ENCODE results near the gene PACSIN3. TPM values are rescaled to one million over a fixed set of nuclear protein-coding genes. Genes with fewer than 3 reads are reported as not detected.

Gene PACSIN3
- total RNA-seq, 1 experiment from 2014 or later = 63.1 TPM

DNA sequence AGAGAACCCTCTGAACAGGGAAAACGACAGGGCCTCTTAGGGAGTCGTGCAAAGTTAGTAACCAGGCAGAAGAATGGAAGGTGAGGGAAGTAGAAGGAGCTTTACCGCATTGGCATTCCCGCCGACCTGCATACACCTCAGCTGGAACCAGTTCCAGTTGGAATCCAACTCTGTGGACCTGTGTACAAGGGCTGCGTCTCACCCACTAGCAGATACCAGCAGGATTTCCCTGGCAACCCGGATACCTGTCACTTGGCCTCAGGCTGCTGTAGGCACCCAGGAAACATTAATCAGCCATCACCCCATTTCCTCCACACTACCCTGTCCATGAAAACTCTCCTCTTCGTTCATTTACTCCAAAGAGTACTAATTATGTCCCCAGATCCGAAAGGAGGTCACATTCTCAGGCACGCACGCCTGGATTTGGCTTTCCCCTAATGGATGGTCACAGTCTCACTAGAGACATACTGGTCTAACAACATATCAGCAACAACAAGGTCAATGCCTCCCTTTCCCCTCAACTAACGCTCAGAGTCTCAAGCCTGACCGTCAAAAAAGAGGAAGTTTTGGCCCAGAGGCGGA lies 10.4 kb downstream of the PACSIN3 start:
- no peaks in the 10 kb centered on the region for H3K27me3 ChIP-seq (ENCODE audit: insufficient read depth, low read length)
- H3K4me1 ChIP-seq (ENCODE audit: control insufficient read depth in 1 of 2, insufficient read depth in 2 of 2, low read length in 2 of 2) = peaks cover 11 to 24% of the 10 kb centered on the region in 2 experiments; a peak in 3 of 4 replicates
- ChIA-PET POLR2A (no interaction called here), CTCF (no interaction called here), RAD21 (ENCODE audit: low non-redundant PET in 1 of 2, low total read pairs in 2 of 2, uncharacterized antibody in 2 of 2, unreplicated experiment in 2 of 2) (no interaction called here)
- H3K4me2 ChIP-seq (ENCODE audit: low read length) = peak overlapping the region; percentile 86
- DNase-seq (ENCODE audit: low read depth, low spot score) (no peak), ATAC-seq (no peak)
- no TSS peak for BruUV-seq (replicated peaks)
- H3K27ac ChIP-seq (ENCODE audit: low read depth, low read length) = peak overlapping the region; percentile 78
- H4K20me1 ChIP-seq (ENCODE audit: insufficient read depth) = no peaks in the 10 kb centered on the region
- intact Hi-C loops (cut with micrococcal nuclease) = loop anchor here (2.0 to 5.0 kb wide), 3 partner anchors 41 to 83 kb away; partner anchors contain the start of gene ACP2
- peak overlapping the region; percentile 99 for H3K9ac ChIP-seq (ENCODE audit: low read length)
- peaks cover 57% of the 10 kb centered on the region for H3K79me2 ChIP-seq (ENCODE audit: insufficient read depth, low read length)
- peak overlapping the region; percentile 97 to 99 for H3K4me3 ChIP-seq (replicated peaks in 1 of 2; ENCODE audit: low read depth in 1 of 2, low read length in 2 of 2)
- no peaks in the 10 kb centered on the region for H3K9me2 ChIP-seq (ENCODE audit: insufficient read depth)
- H3K36me3 ChIP-seq (ENCODE audit: control insufficient read depth in 1 of 2, insufficient read depth in 2 of 2, low read length in 2 of 2) = peaks cover 14 to 36% of the 10 kb centered on the region in 2 experiments; a peak in 3 of 4 replicates
- no peaks in the 10 kb centered on the region for H3K9me3 ChIP-seq (ENCODE audit: control insufficient read depth in 1 of 2, insufficient read depth in 1 of 2, low read depth in 1 of 2, low read length in 2 of 2)
- TF ChIP-seq, protein P1, sequence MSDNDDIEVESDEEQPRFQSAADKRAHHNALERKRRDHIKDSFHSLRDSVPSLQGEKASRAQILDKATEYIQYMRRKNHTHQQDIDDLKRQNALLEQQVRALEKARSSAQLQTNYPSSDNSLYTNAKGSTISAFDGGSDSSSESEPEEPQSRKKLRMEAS (IDR thresholded peaks at IDR 0.05) = no peak
- TF ChIP-seq ELF1 (IDR thresholded peaks at IDR 0.05; ENCODE audit: borderline replicate concordance, low read depth) = no peak
- no peak for TF ChIP-seq SIN3A (IDR thresholded peaks at IDR 0.05; ENCODE audit: low read depth)
- TF ChIP-seq ZNF274 (IDR thresholded peaks at IDR 0.05; ENCODE audit: low read depth, low read length) = no peak
- no peak for TF ChIP-seq JUND (IDR thresholded peaks at IDR 0.05)
- H2AFZ ChIP-seq (ENCODE audit: low read depth, low read length, poor library complexity, severe bottlenecking) = no peak overlapping the region

DNA sequence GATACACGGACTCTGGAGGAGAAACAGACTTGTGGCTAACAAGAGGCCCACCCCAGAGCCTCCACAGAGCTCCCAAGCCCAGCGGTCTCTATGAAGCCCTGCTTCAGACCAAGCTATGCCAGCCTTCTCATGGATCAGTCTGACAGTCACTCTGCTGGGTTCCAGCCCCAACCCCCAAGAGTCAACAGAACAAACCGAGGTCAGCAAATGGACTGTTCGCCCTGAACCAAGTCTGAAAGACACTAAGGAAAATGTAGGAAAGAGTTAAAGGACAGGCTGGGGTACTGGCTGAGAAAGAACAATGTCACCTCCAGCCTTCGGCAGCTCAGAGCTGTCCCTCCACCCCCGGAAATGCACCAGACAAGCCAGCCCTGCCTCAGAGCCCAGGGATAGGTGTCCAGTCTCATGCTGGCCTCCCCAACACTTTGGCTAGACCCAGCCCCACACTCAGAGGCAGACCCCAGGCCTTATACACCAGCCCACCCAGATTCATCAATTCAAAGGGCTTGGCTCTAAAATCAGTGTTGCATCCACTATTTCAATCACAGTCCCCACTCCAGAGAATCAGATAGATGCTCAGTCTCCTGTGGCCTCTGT lies 13.4 kb downstream of the PACSIN3 start:
- Histone ChIP-seq H3K9ac (ENCODE audit: low read length) (no peak overlapping the region), H4K20me1 (ENCODE audit: insufficient read depth) (no peaks in the 10 kb centered on the region), H3K36me3 (ENCODE audit: control insufficient read depth in 1 of 2, insufficient read depth in 2 of 2, low read length in 2 of 2) (peaks cover 25 to 43% of the 10 kb centered on the region in 2 experiments), H3K4me2 (ENCODE audit: low read length) (no peak overlapping the region), H3K27ac (ENCODE audit: low read depth, low read length) (no peak overlapping the region), H3K9me3 (ENCODE audit: control insufficient read depth in 1 of 2, insufficient read depth in 1 of 2, low read depth in 1 of 2, low read length in 2 of 2) (no peaks in the 10 kb centered on the region), H3K4me1 (ENCODE audit: control insufficient read depth in 1 of 2, insufficient read depth in 2 of 2, low read length in 2 of 2) (peaks cover 9 to 20% of the 10 kb centered on the region in 2 experiments; a peak in 3 of 4 replicates), H3K9me2 (ENCODE audit: insufficient read depth) (no peaks in the 10 kb centered on the region), H3K4me3 (replicated peaks in 1 of 2; ENCODE audit: low read depth in 1 of 2, low read length in 2 of 2) (no peak overlapping the region), H3K79me2 (ENCODE audit: insufficient read depth, low read length) (peaks cover 79% of the 10 kb centered on the region), H2AFZ (ENCODE audit: low read depth, low read length, poor library complexity, severe bottlenecking) (no peak overlapping the region), H3K27me3 (ENCODE audit: insufficient read depth, low read length) (no peaks in the 10 kb centered on the region)
- no peak for ATAC-seq
- POLR2A ChIA-PET = no interaction called here
- RAD21 ChIA-PET (ENCODE audit: low non-redundant PET in 1 of 2, low total read pairs in 2 of 2, uncharacterized antibody in 2 of 2, unreplicated experiment in 2 of 2) = no interaction called here
- TF ChIP-seq POLR2A (IDR thresholded peaks at IDR 0.05; ENCODE audit: borderline replicate concordance, extremely low read depth, insufficient read depth, insufficient read length) = no peak
- no peak for TF ChIP-seq JUND (IDR thresholded peaks at IDR 0.05)
- TF ChIP-seq, protein P1 (IDR thresholded peaks at IDR 0.05) = no peak
- TF ChIP-seq POLR2AphosphoS5 (IDR thresholded peaks at IDR 0.05; ENCODE audit: low read depth, low read length) = no peak
- no peak for TF ChIP-seq ZNF274 (IDR thresholded peaks at IDR 0.05; ENCODE audit: low read depth, low read length)
- TF ChIP-seq, protein P2, sequence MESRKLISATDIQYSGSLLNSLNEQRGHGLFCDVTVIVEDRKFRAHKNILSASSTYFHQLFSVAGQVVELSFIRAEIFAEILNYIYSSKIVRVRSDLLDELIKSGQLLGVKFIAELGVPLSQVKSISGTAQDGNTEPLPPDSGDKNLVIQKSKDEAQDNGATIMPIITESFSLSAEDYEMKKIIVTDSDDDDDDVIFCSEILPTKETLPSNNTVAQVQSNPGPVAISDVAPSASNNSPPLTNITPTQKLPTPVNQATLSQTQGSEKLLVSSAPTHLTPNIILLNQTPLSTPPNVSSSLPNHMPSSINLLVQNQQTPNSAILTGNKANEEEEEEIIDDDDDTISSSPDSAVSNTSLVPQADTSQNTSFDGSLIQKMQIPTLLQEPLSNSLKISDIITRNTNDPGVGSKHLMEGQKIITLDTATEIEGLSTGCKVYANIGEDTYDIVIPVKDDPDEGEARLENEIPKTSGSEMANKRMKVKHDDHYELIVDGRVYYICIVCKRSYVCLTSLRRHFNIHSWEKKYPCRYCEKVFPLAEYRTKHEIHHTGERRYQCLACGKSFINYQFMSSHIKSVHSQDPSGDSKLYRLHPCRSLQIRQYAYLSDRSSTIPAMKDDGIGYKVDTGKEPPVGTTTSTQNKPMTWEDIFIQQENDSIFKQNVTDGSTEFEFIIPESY (IDR thresholded peaks at IDR 0.05; ENCODE audit: extremely low read depth, insufficient replicate concordance, low read length) = no peak
- no peak for TF ChIP-seq ZFX (IDR thresholded peaks at IDR 0.05)
- no peak for TF ChIP-seq SRF (IDR thresholded peaks at IDR 0.05; ENCODE audit: low read depth)
- no peak for TF ChIP-seq SIN3A (IDR thresholded peaks at IDR 0.05; ENCODE audit: low read depth)
- TF ChIP-seq ELF1 (IDR thresholded peaks at IDR 0.05; ENCODE audit: borderline replicate concordance, low read depth) = no peak
- TF ChIP-seq FOSL1 (IDR thresholded peaks at IDR 0.05; ENCODE audit: low read depth) = no peak
- TF ChIP-seq RAD21 (IDR thresholded peaks at IDR 0.05; ENCODE audit: low read depth) = no peak
- no peak for DNase-seq (ENCODE audit: low read depth, low spot score)
- BruUV-seq (replicated peaks) = no TSS peak
- intact Hi-C loops (cut with micrococcal nuclease) = no loop called here
- CTCF ChIA-PET = no interaction called here

Data from HCT116 (cell line).